Measurements from ENCODE around the gene TENT5A. TPM values are rescaled to one million over a fixed set of nuclear protein-coding genes. Genes with fewer than 3 reads are reported as not detected.

Gene TENT5A
- total RNA-seq, 1 experiment from 2014 or later: 1.7 TPM

DNA sequence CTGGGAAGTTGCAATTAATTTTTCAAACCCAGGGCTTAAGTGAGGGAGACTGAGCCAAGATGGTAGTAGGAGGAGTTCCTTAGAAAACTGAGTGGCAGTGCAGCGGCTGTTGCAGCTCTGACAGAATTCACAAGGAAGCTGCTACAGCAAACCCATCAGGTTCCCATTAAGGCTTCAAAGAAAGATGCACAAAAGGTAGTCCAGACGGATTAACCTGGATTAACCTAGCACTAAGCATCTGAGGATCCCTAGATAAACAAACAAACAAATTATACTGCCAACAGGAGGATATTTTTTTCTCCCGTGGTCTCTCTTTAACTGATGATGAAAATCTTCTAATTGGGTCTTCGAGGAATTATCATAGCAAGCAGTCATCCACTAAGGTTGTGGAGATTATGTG lies 5.2 kb downstream of the TENT5A start:
- Histone ChIP-seq H3K27ac (ENCODE audit: low read length) (no peak overlapping the region), H3K4me3 (ENCODE audit: low read depth in 2 of 2, low read length in 2 of 2) (no peak overlapping the region), H3K9me3 (ENCODE audit: control insufficient read depth, insufficient read depth, low read depth, low read length) (no peaks in the 10 kb centered on the region), H3K36me3 (ENCODE audit: control insufficient read depth, insufficient read depth, low read length) (no peaks in the 10 kb centered on the region), H3K27me3 (ENCODE audit: control insufficient read depth, insufficient read depth, low read length) (peaks cover 11% of the 10 kb centered on the region), H3K4me1 (ENCODE audit: control insufficient read depth, insufficient read depth, low read length) (no peaks in the 10 kb centered on the region)
- intact Hi-C loops (cut with micrococcal nuclease; ENCODE audit: unreplicated experiment) (no loop called here), in situ Hi-C loops (cut with HindIII; ENCODE audit: low pct_unique_long_range_greater_than_20kb, low sequenced_read_pairs) (no loop called here)
- POLR2A ChIA-PET: no interaction called here
- ATAC-seq (no peak), DNase-seq (ENCODE audit: low read depth, low spot score) (no peak)
- no TSS peak for BruUV-seq (replicated peaks)
- CTCF ChIA-PET: no interaction called here
- TF ChIP-seq, protein P1, sequence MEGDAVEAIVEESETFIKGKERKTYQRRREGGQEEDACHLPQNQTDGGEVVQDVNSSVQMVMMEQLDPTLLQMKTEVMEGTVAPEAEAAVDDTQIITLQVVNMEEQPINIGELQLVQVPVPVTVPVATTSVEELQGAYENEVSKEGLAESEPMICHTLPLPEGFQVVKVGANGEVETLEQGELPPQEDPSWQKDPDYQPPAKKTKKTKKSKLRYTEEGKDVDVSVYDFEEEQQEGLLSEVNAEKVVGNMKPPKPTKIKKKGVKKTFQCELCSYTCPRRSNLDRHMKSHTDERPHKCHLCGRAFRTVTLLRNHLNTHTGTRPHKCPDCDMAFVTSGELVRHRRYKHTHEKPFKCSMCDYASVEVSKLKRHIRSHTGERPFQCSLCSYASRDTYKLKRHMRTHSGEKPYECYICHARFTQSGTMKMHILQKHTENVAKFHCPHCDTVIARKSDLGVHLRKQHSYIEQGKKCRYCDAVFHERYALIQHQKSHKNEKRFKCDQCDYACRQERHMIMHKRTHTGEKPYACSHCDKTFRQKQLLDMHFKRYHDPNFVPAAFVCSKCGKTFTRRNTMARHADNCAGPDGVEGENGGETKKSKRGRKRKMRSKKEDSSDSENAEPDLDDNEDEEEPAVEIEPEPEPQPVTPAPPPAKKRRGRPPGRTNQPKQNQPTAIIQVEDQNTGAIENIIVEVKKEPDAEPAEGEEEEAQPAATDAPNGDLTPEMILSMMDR (IDR thresholded peaks at IDR 0.05): no peak
- TF ChIP-seq, protein P2, sequence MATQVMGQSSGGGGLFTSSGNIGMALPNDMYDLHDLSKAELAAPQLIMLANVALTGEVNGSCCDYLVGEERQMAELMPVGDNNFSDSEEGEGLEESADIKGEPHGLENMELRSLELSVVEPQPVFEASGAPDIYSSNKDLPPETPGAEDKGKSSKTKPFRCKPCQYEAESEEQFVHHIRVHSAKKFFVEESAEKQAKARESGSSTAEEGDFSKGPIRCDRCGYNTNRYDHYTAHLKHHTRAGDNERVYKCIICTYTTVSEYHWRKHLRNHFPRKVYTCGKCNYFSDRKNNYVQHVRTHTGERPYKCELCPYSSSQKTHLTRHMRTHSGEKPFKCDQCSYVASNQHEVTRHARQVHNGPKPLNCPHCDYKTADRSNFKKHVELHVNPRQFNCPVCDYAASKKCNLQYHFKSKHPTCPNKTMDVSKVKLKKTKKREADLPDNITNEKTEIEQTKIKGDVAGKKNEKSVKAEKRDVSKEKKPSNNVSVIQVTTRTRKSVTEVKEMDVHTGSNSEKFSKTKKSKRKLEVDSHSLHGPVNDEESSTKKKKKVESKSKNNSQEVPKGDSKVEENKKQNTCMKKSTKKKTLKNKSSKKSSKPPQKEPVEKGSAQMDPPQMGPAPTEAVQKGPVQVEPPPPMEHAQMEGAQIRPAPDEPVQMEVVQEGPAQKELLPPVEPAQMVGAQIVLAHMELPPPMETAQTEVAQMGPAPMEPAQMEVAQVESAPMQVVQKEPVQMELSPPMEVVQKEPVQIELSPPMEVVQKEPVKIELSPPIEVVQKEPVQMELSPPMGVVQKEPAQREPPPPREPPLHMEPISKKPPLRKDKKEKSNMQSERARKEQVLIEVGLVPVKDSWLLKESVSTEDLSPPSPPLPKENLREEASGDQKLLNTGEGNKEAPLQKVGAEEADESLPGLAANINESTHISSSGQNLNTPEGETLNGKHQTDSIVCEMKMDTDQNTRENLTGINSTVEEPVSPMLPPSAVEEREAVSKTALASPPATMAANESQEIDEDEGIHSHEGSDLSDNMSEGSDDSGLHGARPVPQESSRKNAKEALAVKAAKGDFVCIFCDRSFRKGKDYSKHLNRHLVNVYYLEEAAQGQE (IDR thresholded peaks at IDR 0.05; ENCODE audit: insufficient read depth in 1 of 2, low read depth in 2 of 2, low read length in 1 of 2): no peak
- TF ChIP-seq SIN3A (IDR thresholded peaks at IDR 0.05; ENCODE audit: borderline replicate concordance, insufficient read depth, low read depth, low read length) (no peak), POLR2AphosphoS5 (IDR thresholded peaks at IDR 0.05; ENCODE audit: low read depth, low read length) (no peak), TCF7L2 (IDR thresholded peaks at IDR 0.05; ENCODE audit: low read depth, low read length) (no peak)

DNA sequence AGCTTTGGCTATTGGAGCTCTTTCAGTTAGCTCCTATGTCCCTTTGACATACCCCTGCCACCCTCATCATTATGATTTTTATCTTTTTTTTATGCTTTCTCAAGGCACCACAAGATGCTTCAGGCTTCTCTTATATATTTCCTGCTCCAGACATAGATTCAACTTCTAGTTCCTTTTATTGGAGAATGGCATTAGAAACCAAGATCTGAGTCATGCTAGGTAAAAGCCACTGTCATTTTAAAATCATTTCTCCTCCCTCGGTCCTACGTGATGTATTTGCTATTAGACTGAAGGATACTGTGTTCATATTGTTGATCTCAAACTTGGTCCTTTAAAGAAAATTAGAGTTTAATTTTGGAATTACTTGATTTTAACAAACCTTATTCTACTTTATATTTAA lies 8.3 kb downstream of the TENT5A start:
- no peak for TF ChIP-seq SIN3A (IDR thresholded peaks at IDR 0.05; ENCODE audit: borderline replicate concordance, insufficient read depth, low read depth, low read length)
- no peak for TF ChIP-seq TCF7L2 (IDR thresholded peaks at IDR 0.05; ENCODE audit: low read depth, low read length)
- no peak for TF ChIP-seq POLR2AphosphoS5 (IDR thresholded peaks at IDR 0.05; ENCODE audit: low read depth, low read length)
- TF ChIP-seq, protein P2 (IDR thresholded peaks at IDR 0.05; ENCODE audit: insufficient read depth in 1 of 2, low read depth in 2 of 2, low read length in 1 of 2): no peak
- TF ChIP-seq, protein P1 (IDR thresholded peaks at IDR 0.05): no peak
- Histone ChIP-seq H3K4me3 (ENCODE audit: low read depth in 2 of 2, low read length in 2 of 2) (no peak overlapping the region), H3K27me3 (ENCODE audit: control insufficient read depth, insufficient read depth, low read length) (peaks cover under 1% of the 10 kb centered on the region; the same call in 1 of the 2 replicates), H3K36me3 (ENCODE audit: control insufficient read depth, insufficient read depth, low read length) (no peaks in the 10 kb centered on the region), H3K9me3 (ENCODE audit: control insufficient read depth, insufficient read depth, low read depth, low read length) (no peaks in the 10 kb centered on the region), H3K4me1 (ENCODE audit: control insufficient read depth, insufficient read depth, low read length) (no peaks in the 10 kb centered on the region), H3K27ac (ENCODE audit: low read length) (no peak overlapping the region)
- CTCF ChIA-PET: no interaction called here
- in situ Hi-C loops (cut with HindIII; ENCODE audit: low pct_unique_long_range_greater_than_20kb, low sequenced_read_pairs) (no loop called here), intact Hi-C loops (cut with micrococcal nuclease; ENCODE audit: unreplicated experiment) (no loop called here)
- DNase-seq (ENCODE audit: low read depth, low spot score): no peak
- ATAC-seq: no peak
- no TSS peak for BruUV-seq (replicated peaks)
- POLR2A ChIA-PET: no interaction called here

Data from Panc1 (cell line).